SH-SY5Y (cell line): ENCODE results near the gene ERVK3-1.

Experiments used
- GATA2 ChIP-seq: IDR thresholded peaks from 2 replicates; pipeline ENCODE4 v1.6.1; 2011; ENCODE audit warnings: mild to moderate bottlenecking, low read depth, low read length
- GATA3 ChIP-seq: IDR thresholded peaks from 2 replicates; pipeline ENCODE4 v1.6.1; 2011; ENCODE audit warnings: low read depth, mild to moderate bottlenecking, low read length, moderate library complexity

GRCh38 chr19:58278541-58279041 is 26.6 kb upstream of the ERVK3-1 start, which contains the start of gene ZNF8:
- TF ChIP-seq GATA2 (peak; percentile 31; the same call in 1 of the 2 replicates), GATA3 (no peak)
